ACC112 (cell line): ENCODE results near the gene RAB37.

ENCODE experiments used
- H2AFZ ChIP-seq: fragments of 200-600 bp; sonication (generic); one replicate; pipeline ENCODE4 v1.6.0; 2017; ENCODE audit warnings: antibody characterized with exemption, low read length; ENCODE audit not compliant: unreplicated experiment
- H3K27ac ChIP-seq: fragments of 200-600 bp; sonication (generic); 2 replicates; pipeline ENCODE4 v1.5.1; 2014; ENCODE audit warnings: low read depth, mild to moderate bottlenecking, antibody characterized with exemption, low read length, moderate library complexity
- H3K27me3 ChIP-seq: fragments of 200-600 bp; sonication (generic); 2 replicates; pipeline ENCODE4 v1.6.1; 2014; ENCODE audit warnings: mild to moderate bottlenecking, antibody characterized with exemption, low read length, moderate library complexity, mixed read lengths; ENCODE audit not compliant: insufficient read depth
- H3K36me3 ChIP-seq: fragments of 200-600 bp; sonication (generic); 2 replicates; pipeline ENCODE4 v1.6.1; 2016; ENCODE audit warnings: mild to moderate bottlenecking, antibody characterized with exemption, low read length, moderate library complexity, mixed read lengths; ENCODE audit not compliant: insufficient read depth
- H3K4me1 ChIP-seq: fragments of 200-600 bp; sonication (generic); one replicate; pipeline ENCODE4 v1.6.1; 2016; ENCODE audit warnings: low read length, mixed read lengths; ENCODE audit not compliant: insufficient read depth, unreplicated experiment, control insufficient read depth
- H3K4me3 ChIP-seq: fragments of 200-600 bp; sonication (generic); 2 replicates; pipeline ENCODE4 v1.5.1; 2014; ENCODE audit warnings: mild to moderate bottlenecking, low read depth, low read length
- H3K79me2 ChIP-seq: fragments of 200-600 bp; sonication (generic); one replicate; pipeline ENCODE4 v1.6.0; 2016; ENCODE audit warnings: low read length; ENCODE audit not compliant: control insufficient read depth, unreplicated experiment, insufficient read depth

Gene RAB37

GRCh38 chr17:74728033-74728701 is 8.9 kb upstream of the RAB37 start:
- no peak overlapping the region for H3K27ac ChIP-seq
- no peaks in the 10 kb centered on the region for H3K79me2 ChIP-seq
- H3K4me1 ChIP-seq, result no peaks in the 10 kb centered on the region
- no peak overlapping the region for H3K4me3 ChIP-seq
- no peaks in the 10 kb centered on the region for H3K36me3 ChIP-seq
- peaks cover 14% of the 10 kb centered on the region; the same call in 1 of the 2 replicates for H3K27me3 ChIP-seq
- no peak overlapping the region for H2AFZ ChIP-seq

- Histone ChIP-seq H3K36me3 (no peaks in the 10 kb centered on the region), H3K27me3 (peaks cover 19% of the 10 kb centered on the region; the same call in 1 of the 2 replicates), H2AFZ (no peak overlapping the region), H3K4me3 (no peak overlapping the region), H3K4me1 (no peaks in the 10 kb centered on the region), H3K79me2 (no peaks in the 10 kb centered on the region), H3K27ac (no peak overlapping the region)
Measured at GRCh38 chr17:74728702-74729075, 8.4 kb upstream of the RAB37 start.

GRCh38 chr17:74729368-74729767 is 7.7 kb upstream of the RAB37 start:
- Histone ChIP-seq H3K4me1 (no peaks in the 10 kb centered on the region), H3K36me3 (no peaks in the 10 kb centered on the region), H3K27ac (no peak overlapping the region), H3K4me3 (no peak overlapping the region), H2AFZ (no peak overlapping the region), H3K79me2 (no peaks in the 10 kb centered on the region), H3K27me3 (peaks cover 22% of the 10 kb centered on the region; the same call in 1 of the 2 replicates)

- Histone ChIP-seq H3K4me1 (no peaks in the 10 kb centered on the region), H2AFZ (no peak overlapping the region), H3K79me2 (no peaks in the 10 kb centered on the region), H3K36me3 (no peaks in the 10 kb centered on the region), H3K27me3 (peaks cover 27% of the 10 kb centered on the region; the same call in 1 of the 2 replicates), H3K4me3 (no peak overlapping the region), H3K27ac (no peak overlapping the region)
Measured at GRCh38 chr17:74729866-74730265, 7.2 kb upstream of the RAB37 start.

- no peak overlapping the region for H3K27ac ChIP-seq
- no peaks in the 10 kb centered on the region for H3K79me2 ChIP-seq
- no peak overlapping the region for H3K4me3 ChIP-seq
Measured at GRCh38 chr17:74730491-74731346, 6.3 kb upstream of the RAB37 start.

GRCh38 chr17:74731347-74731605 is 5.8 kb upstream of the RAB37 start:
- Histone ChIP-seq H2AFZ (no peak overlapping the region), H3K27ac (no peak overlapping the region), H3K27me3 (peaks cover 32% of the 10 kb centered on the region), H3K4me3 (no peak overlapping the region), H3K79me2 (no peaks in the 10 kb centered on the region), H3K4me1 (no peaks in the 10 kb centered on the region), H3K36me3 (no peaks in the 10 kb centered on the region)

More at GRCh38 chr17:74730491-74731346, 6.3 kb upstream of the RAB37 start:
- Histone ChIP-seq H2AFZ (no peak overlapping the region), H3K36me3 (no peaks in the 10 kb centered on the region), H3K4me1 (no peaks in the 10 kb centered on the region), H3K27me3 (peaks cover 29% of the 10 kb centered on the region)

- Histone ChIP-seq H3K79me2 (no peaks in the 10 kb centered on the region), H3K4me1 (no peaks in the 10 kb centered on the region), H3K27ac (no peak overlapping the region), H3K4me3 (no peak overlapping the region), H2AFZ (no peak overlapping the region), H3K36me3 (no peaks in the 10 kb centered on the region), H3K27me3 (peaks cover 39% of the 10 kb centered on the region)
Measured at GRCh38 chr17:74732042-74732867, 4.8 kb upstream of the RAB37 start.

- Histone ChIP-seq H3K27me3 (peaks cover 52% of the 10 kb centered on the region), H3K4me1 (no peaks in the 10 kb centered on the region), H2AFZ (no peak overlapping the region), H3K79me2 (no peaks in the 10 kb centered on the region), H3K27ac (no peak overlapping the region), H3K36me3 (no peaks in the 10 kb centered on the region), H3K4me3 (no peak overlapping the region)
Measured at GRCh38 chr17:74733365-74734122, 3.5 kb upstream of the RAB37 start.

GRCh38 chr17:74734256-74734655 is 2.8 kb upstream of the RAB37 start:
- Histone ChIP-seq H3K36me3 (no peaks in the 10 kb centered on the region), H3K27me3 (peaks cover 59% of the 10 kb centered on the region), H3K4me1 (no peaks in the 10 kb centered on the region), H3K27ac (no peak overlapping the region), H3K79me2 (no peaks in the 10 kb centered on the region), H2AFZ (no peak overlapping the region), H3K4me3 (no peak overlapping the region)
